KMS-11 (cell line): ENCODE results near the gene KIAA0930.

Experiments
- H2AFZ ChIP-seq: fragments of 200-600 bp; sonication (generic); 2 replicates; pipeline ENCODE4 v1.6.1; 2016; ENCODE audit warnings: antibody characterized with exemption, mixed run types, low read depth
- H3K27ac ChIP-seq: fragments of 200-600 bp; sonication (generic); 2 replicates; pipeline ENCODE4 v1.6.1; 2016; ENCODE audit warnings: mild to moderate bottlenecking, mixed run types
- H3K27me3 ChIP-seq: fragments of 200-600 bp; sonication (generic); 2 replicates; pipeline ENCODE4 v1.6.1; 2017; ENCODE audit warnings: mild to moderate bottlenecking, low read depth, mixed run types, moderate library complexity; ENCODE audit not compliant: insufficient read depth
- H3K36me3 ChIP-seq: fragments of 200-600 bp; sonication (generic); 2 replicates; pipeline ENCODE4 v1.6.1; 2017; ENCODE audit warnings: mild to moderate bottlenecking, mixed run types; ENCODE audit not compliant: insufficient read depth
- H3K4me1 ChIP-seq: fragments of 200-600 bp; sonication (generic); 2 replicates; pipeline ENCODE4 v1.6.1; 2016; ENCODE audit warnings: mild to moderate bottlenecking, low read depth, mixed run types; ENCODE audit not compliant: poor library complexity, severe bottlenecking
- H3K4me2 ChIP-seq: fragments of 200-600 bp; sonication (generic); 2 replicates; pipeline ENCODE4 v1.7.0; 2016; ENCODE audit warnings: mild to moderate bottlenecking, mixed run types
- H3K4me3 ChIP-seq: fragments of 200-600 bp; sonication (generic); IDR thresholded peaks from 2 replicates; pipeline ENCODE4 v1.6.1; 2017; ENCODE audit warnings: low read depth, low read length, mixed read lengths; ENCODE audit not compliant: insufficient read depth
- H3K79me2 ChIP-seq: fragments of 200-600 bp; sonication (generic); 2 replicates; pipeline ENCODE4 v1.6.1; 2016; ENCODE audit warnings: low read depth, mixed run types; ENCODE audit not compliant: insufficient read depth
- H3K9ac ChIP-seq: fragments of 200-600 bp; sonication (generic); 2 replicates; pipeline ENCODE4 v1.6.1; 2016; ENCODE audit warnings: mild to moderate bottlenecking, mixed run types
- H4K20me1 ChIP-seq: fragments of 200-600 bp; sonication (generic); 2 replicates; pipeline ENCODE4 v1.6.1; 2016; ENCODE audit warnings: mild to moderate bottlenecking, mixed run types; ENCODE audit not compliant: insufficient read depth
- TF ChIP-seq, protein P1 (sequence below): fragments of 200-600 bp; sonication (generic); conservative IDR thresholded peaks from 2 replicates; pipeline ENCODE4 v1.6.1; 2017; ENCODE audit warnings: low read depth, mild to moderate bottlenecking, antibody characterized with exemption, low read length, moderate library complexity, mixed read lengths

The KIAA0930 gene

GRCh38 chr22:45203150-45203951, 37.3 kb downstream of the KIAA0930 start:
- H2AFZ ChIP-seq = no peak overlapping the region
- H3K36me3 ChIP-seq = no peaks in the 10 kb centered on the region
- no peak overlapping the region for H3K4me3 ChIP-seq
- H3K27ac ChIP-seq = no peak overlapping the region
- no peaks in the 10 kb centered on the region for H3K27me3 ChIP-seq
- no peaks in the 10 kb centered on the region for H3K4me1 ChIP-seq
- H3K79me2 ChIP-seq = no peaks in the 10 kb centered on the region
- TF ChIP-seq, protein P1, sequence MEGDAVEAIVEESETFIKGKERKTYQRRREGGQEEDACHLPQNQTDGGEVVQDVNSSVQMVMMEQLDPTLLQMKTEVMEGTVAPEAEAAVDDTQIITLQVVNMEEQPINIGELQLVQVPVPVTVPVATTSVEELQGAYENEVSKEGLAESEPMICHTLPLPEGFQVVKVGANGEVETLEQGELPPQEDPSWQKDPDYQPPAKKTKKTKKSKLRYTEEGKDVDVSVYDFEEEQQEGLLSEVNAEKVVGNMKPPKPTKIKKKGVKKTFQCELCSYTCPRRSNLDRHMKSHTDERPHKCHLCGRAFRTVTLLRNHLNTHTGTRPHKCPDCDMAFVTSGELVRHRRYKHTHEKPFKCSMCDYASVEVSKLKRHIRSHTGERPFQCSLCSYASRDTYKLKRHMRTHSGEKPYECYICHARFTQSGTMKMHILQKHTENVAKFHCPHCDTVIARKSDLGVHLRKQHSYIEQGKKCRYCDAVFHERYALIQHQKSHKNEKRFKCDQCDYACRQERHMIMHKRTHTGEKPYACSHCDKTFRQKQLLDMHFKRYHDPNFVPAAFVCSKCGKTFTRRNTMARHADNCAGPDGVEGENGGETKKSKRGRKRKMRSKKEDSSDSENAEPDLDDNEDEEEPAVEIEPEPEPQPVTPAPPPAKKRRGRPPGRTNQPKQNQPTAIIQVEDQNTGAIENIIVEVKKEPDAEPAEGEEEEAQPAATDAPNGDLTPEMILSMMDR = no peak
- H3K9ac ChIP-seq = no peak overlapping the region
- H3K4me2 ChIP-seq = no peak overlapping the region
- no peaks in the 10 kb centered on the region for H4K20me1 ChIP-seq

- H3K36me3 ChIP-seq = no peaks in the 10 kb centered on the region
- no peaks in the 10 kb centered on the region for H3K27me3 ChIP-seq
- H3K4me2 ChIP-seq = no peak overlapping the region
- no peak overlapping the region for H3K9ac ChIP-seq
- no peak overlapping the region for H3K27ac ChIP-seq
- no peak overlapping the region for H3K4me3 ChIP-seq
- no peak overlapping the region for H2AFZ ChIP-seq
- H3K4me1 ChIP-seq = no peaks in the 10 kb centered on the region
- TF ChIP-seq, protein P1 = no peak
- no peaks in the 10 kb centered on the region for H4K20me1 ChIP-seq
- no peaks in the 10 kb centered on the region for H3K79me2 ChIP-seq
Observed at GRCh38 chr22:45202333-45203149, 38.2 kb downstream of the KIAA0930 start.

- Histone ChIP-seq H3K9ac (no peak overlapping the region), H2AFZ (no peak overlapping the region), H3K4me1 (no peaks in the 10 kb centered on the region), H3K4me3 (no peak overlapping the region), H3K4me2 (no peak overlapping the region), H3K27ac (no peak overlapping the region), H3K36me3 (no peaks in the 10 kb centered on the region), H3K79me2 (no peaks in the 10 kb centered on the region), H4K20me1 (no peaks in the 10 kb centered on the region), H3K27me3 (no peaks in the 10 kb centered on the region)
- TF ChIP-seq, protein P1 = no peak
Observed at GRCh38 chr22:45201678-45202332, 38.9 kb downstream of the KIAA0930 start.

- H3K79me2 ChIP-seq = no peaks in the 10 kb centered on the region
- H3K4me1 ChIP-seq = no peaks in the 10 kb centered on the region
- H2AFZ ChIP-seq = no peak overlapping the region
- H3K27me3 ChIP-seq = no peaks in the 10 kb centered on the region
- H3K4me2 ChIP-seq = no peak overlapping the region
- no peaks in the 10 kb centered on the region for H4K20me1 ChIP-seq
- H3K4me3 ChIP-seq = no peak overlapping the region
- TF ChIP-seq, protein P1 = no peak
- no peak overlapping the region for H3K9ac ChIP-seq
- no peak overlapping the region for H3K27ac ChIP-seq
- H3K36me3 ChIP-seq = no peaks in the 10 kb centered on the region
Observed at GRCh38 chr22:45200860-45201511, 39.7 kb downstream of the KIAA0930 start.
